NCI-H128 (cell line): ENCODE results near the gene GALNT11.

Source experiments
- DNase-seq: peaks from one replicate; lab custom pipeline; 2025; ENCODE audit not compliant: unreplicated experiment; lab: John Stamatoyannopoulos, UW

The GALNT11 gene

GRCh38 chr7:152115021-152115718 lies 89.7 kb downstream of the GALNT11 start:
- DNase-seq: no peak

GRCh38 chr7:152117356-152117755 lies 91.9 kb downstream of the GALNT11 start:
- no peak for DNase-seq

- DNase-seq: no peak
Measured at GRCh38 chr7:152120210-152120609, 94.7 kb downstream of the GALNT11 start.

- DNase-seq: no peak
Measured at GRCh38 chr7:152120776-152121175, 95.3 kb downstream of the GALNT11 start.

GRCh38 chr7:152121432-152121831 lies 96.0 kb downstream of the GALNT11 start:
- DNase-seq: no peak

GRCh38 chr7:152122540-152122939 lies 97.1 kb downstream of the GALNT11 start:
- DNase-seq: no peak

GRCh38 chr7:152126741-152127140 lies 101.3 kb downstream of the GALNT11 start:
- DNase-seq: no peak

- no peak for DNase-seq
Measured at GRCh38 chr7:152127229-152127628, 101.8 kb downstream of the GALNT11 start.

- DNase-seq: no peak
Measured at GRCh38 chr7:152128252-152128651, 102.8 kb downstream of the GALNT11 start.

GRCh38 chr7:152128741-152129461 lies 103.4 kb downstream of the GALNT11 start:
- no peak for DNase-seq

- no peak for DNase-seq
Measured at GRCh38 chr7:152129682-152130081, 104.2 kb downstream of the GALNT11 start.

- DNase-seq: no peak
Measured at GRCh38 chr7:152130658-152131590, 105.5 kb downstream of the GALNT11 start.

GRCh38 chr7:152131981-152132494 lies 106.6 kb downstream of the GALNT11 start:
- no peak for DNase-seq

- DNase-seq: no peak
Measured at GRCh38 chr7:152132812-152133211, 107.3 kb downstream of the GALNT11 start.

- no peak for DNase-seq
Measured at GRCh38 chr7:152133804-152134203, 108.3 kb downstream of the GALNT11 start.

- no peak for DNase-seq
Measured at GRCh38 chr7:152136686-152137085, 111.2 kb downstream of the GALNT11 start.

GRCh38 chr7:152137476-152138025 lies 112.1 kb downstream of the GALNT11 start:
- DNase-seq: no peak

- no peak for DNase-seq
Measured at GRCh38 chr7:152140067-152140466, 114.6 kb downstream of the GALNT11 start.

GRCh38 chr7:152140560-152140959 lies 115.1 kb downstream of the GALNT11 start:
- no peak for DNase-seq

- DNase-seq: no peak
Measured at GRCh38 chr7:152142976-152143595, 117.6 kb downstream of the GALNT11 start.
